IMR-90 (cell line): ENCODE measurements around the gene CLEC16A. TPM values are rescaled to one million over a fixed set of nuclear protein-coding genes. Genes with fewer than 3 reads are reported as not detected.

Experiments used
- ATAC-seq: fragments of 200-7000 bp; cut with Tn5 transposase; 2 replicates; pipeline ENCODE4 v1.9.1; 2020; ENCODE audit warnings: low read depth, mild to moderate bottlenecking, moderate library complexity
- BruUV-seq: library from RNA; stranded (reverse); fragments of 400-500 nt; replicated peaks from 2 replicates; lab custom pipeline; 2021; lab: Mats Ljungman, UMichigan
- CTCF ChIA-PET: fragments of 300-600 bp; formaldehyde crosslinking; extraction: SDS; loops from one replicate; lab custom pipeline; 2021; ENCODE audit warnings: antibody characterized with exemption; lab: Yijun Ruan, JAX
- POLR2A ChIA-PET: fragments of 300-600 bp; sonication (Branson Sonifier 250); formaldehyde crosslinking; loops from one replicate; lab custom pipeline; 2022; ENCODE audit warnings: antibody characterized with exemption; ENCODE audit not compliant: unreplicated experiment; lab: Charles Lee
- DNase-seq: peaks from one replicate; pipeline ENCODE4 v3.0.0; 2013
- H2AFZ ChIP-seq: replicated peaks from 2 replicates; pipeline ENCODE3; 2013; ENCODE audit warnings: low read length, mild to moderate bottlenecking; ENCODE audit not compliant: poor library complexity
- H2AK5ac ChIP-seq: 2 replicates; pipeline ENCODE4 v1.6.1; 2013; ENCODE audit warnings: low read depth, low read length, inconsistent platforms
- H2AK9ac ChIP-seq: replicated peaks from 2 replicates; pipeline ENCODE3; 2013; ENCODE audit warnings: mild to moderate bottlenecking, low read depth, low read length, moderate library complexity; ENCODE audit not compliant: poor library complexity
- H2BK120ac ChIP-seq: 2 replicates; pipeline ENCODE4 v1.6.1; 2013; ENCODE audit warnings: low read depth, low read length, inconsistent platforms
- H2BK15ac ChIP-seq: 3 replicates; pipeline ENCODE4 v1.6.1; 2013; ENCODE audit warnings: low read depth, low read length, inconsistent platforms
- H2BK20ac ChIP-seq: 2 replicates; pipeline ENCODE4 v1.6.1; 2013; ENCODE audit warnings: low read depth, mild to moderate bottlenecking, inconsistent platforms, low read length, moderate library complexity
- H2BK5ac ChIP-seq: 2 replicates; pipeline ENCODE4 v1.6.1; 2013; ENCODE audit warnings: mild to moderate bottlenecking, low read depth, low read length, inconsistent platforms; ENCODE audit not compliant: poor library complexity, severe bottlenecking
- H3K14ac ChIP-seq: replicated peaks from 2 replicates; pipeline ENCODE4 v1.6.1; 2013; ENCODE audit warnings: low read depth, low read length, inconsistent platforms
- H3K18ac ChIP-seq: 2 replicates; pipeline ENCODE4 v1.6.1; 2013; ENCODE audit warnings: low read depth, low read length, control low read depth
- H3K23ac ChIP-seq: 2 replicates; pipeline ENCODE4 v1.6.1; 2013; ENCODE audit warnings: low read depth, low read length, inconsistent platforms
- H3K27ac ChIP-seq: 2 replicates; pipeline ENCODE4 v1.5.1; 2013; ENCODE audit warnings: mild to moderate bottlenecking, control low read depth, low read length; ENCODE audit not compliant: insufficient read depth
- H3K27me3 ChIP-seq: 2 replicates; pipeline ENCODE4 v1.6.1; 2013; ENCODE audit warnings: low read length; ENCODE audit not compliant: control insufficient read depth, insufficient read depth
- H3K36me3 ChIP-seq: 2 replicates; pipeline ENCODE4 v1.6.1; 2013; ENCODE audit warnings: low read length, mixed read lengths; ENCODE audit not compliant: control insufficient read depth, insufficient read depth
- H3K4ac ChIP-seq: 2 replicates; pipeline ENCODE4 v1.6.1; 2013; ENCODE audit warnings: low read depth, low read length, inconsistent platforms
- H3K4me1 ChIP-seq: 2 replicates; pipeline ENCODE4 v1.6.1; 2013; ENCODE audit warnings: low read length, mixed read lengths; ENCODE audit not compliant: control insufficient read depth, insufficient read depth
- H3K4me2 ChIP-seq: 2 replicates; pipeline ENCODE4 v1.6.1; 2013; ENCODE audit warnings: low read depth, mild to moderate bottlenecking, control low read depth, low read length, moderate library complexity
- H3K4me3 ChIP-seq: 2 replicates; pipeline ENCODE4 v1.5.1; 2013; ENCODE audit warnings: low read depth, mild to moderate bottlenecking, control low read depth, low read length, moderate library complexity; ENCODE audit not compliant: insufficient read depth
- H3K56ac ChIP-seq: 2 replicates; pipeline ENCODE4 v1.6.1; 2013; ENCODE audit warnings: low read length, inconsistent platforms; ENCODE audit not compliant: insufficient read depth; ENCODE audit errors: extremely low read depth
- H3K79me1 ChIP-seq, 2 experiments: 2 replicates each; pipeline ENCODE4 v1.6.1; 2013; ENCODE audit warnings: low read length in 2 of 2, inconsistent platforms in 1 of 2, low read depth in 1 of 2
- H3K9ac ChIP-seq: 2 replicates; pipeline ENCODE4 v1.6.1; 2013; ENCODE audit warnings: low read depth, low read length, control low read depth
- H3K9me1 ChIP-seq: 2 replicates; pipeline ENCODE4 v1.6.1; 2013; ENCODE audit warnings: low read length, inconsistent platforms; ENCODE audit not compliant: insufficient read depth
- H3K9me3 ChIP-seq: 2 replicates; pipeline ENCODE4 v1.6.1; 2013; ENCODE audit warnings: low read length; ENCODE audit not compliant: control insufficient read depth, insufficient read depth
- H4K20me1 ChIP-seq: 2 replicates; pipeline ENCODE4 v1.6.1; 2013; ENCODE audit warnings: low read length, inconsistent platforms; ENCODE audit not compliant: insufficient read depth
- H4K5ac ChIP-seq: 2 replicates; pipeline ENCODE4 v1.6.1; 2013; ENCODE audit warnings: mild to moderate bottlenecking, low read depth, low read length, control low read depth
- H4K8ac ChIP-seq, 2 experiments: 2 replicates each; pipeline ENCODE4 v1.6.1; 2013; ENCODE audit warnings: low read depth in 2 of 2, low read length in 2 of 2, control low read depth in 1 of 2, inconsistent platforms in 1 of 2
- H4K91ac ChIP-seq: 2 replicates; pipeline ENCODE4 v1.6.1; 2013; ENCODE audit warnings: low read depth, low read length, inconsistent platforms; ENCODE audit not compliant: insufficient read depth
- BHLHE40 ChIP-seq: fragments of 150-350 bp; IDR thresholded peaks from 2 replicates; pipeline ENCODE4 v1.6.1; 2016; ENCODE audit warnings: mild to moderate bottlenecking, low read depth, low read length
- CEBPB ChIP-seq: IDR thresholded peaks from 2 replicates; pipeline ENCODE4 v1.6.1; 2012; ENCODE audit warnings: low read depth, low read length, improper control_type of control experiment
- FOS ChIP-seq: fragments of 150-350 bp; IDR thresholded peaks from 2 replicates; pipeline ENCODE4 v1.6.1; 2016; ENCODE audit warnings: low read depth, low read length
- MAFK ChIP-seq: IDR thresholded peaks from 2 replicates; pipeline ENCODE4 v1.6.1; 2012; ENCODE audit warnings: low read depth, low read length, improper control_type of control experiment
- MAZ ChIP-seq: IDR thresholded peaks from 2 replicates; pipeline ENCODE4 v1.6.1; 2012; ENCODE audit warnings: low read depth, mild to moderate bottlenecking, low read length, improper control_type of control experiment, moderate library complexity, borderline replicate concordance
- MXI1 ChIP-seq: IDR thresholded peaks from 2 replicates; pipeline ENCODE4 v1.6.1; 2012; ENCODE audit warnings: low read depth, mild to moderate bottlenecking, low read length, moderate library complexity, borderline replicate concordance
- POLR2A ChIP-seq: IDR thresholded peaks from 2 replicates; pipeline ENCODE4 v1.6.1; 2012; ENCODE audit warnings: mild to moderate bottlenecking, low read depth, low read length
- WGBS, 2 experiments: methylation state at CpG; one replicate each; pipeline versions ENCODE4 v1.1.5 to v1.1.7; 2013; ENCODE audit warnings: missing lambda C conversion rate in 2 of 2; ENCODE audit not compliant: insufficient read length in 1 of 2; ENCODE audit errors: extremely low coverage in 2 of 2; 5-methylcytosine and 5-hydroxymethylcytosine counted together
- dilution Hi-C: fragments of 300-500 bp; cut with HindIII; formaldehyde crosslinking; loops from one replicate; pipeline ENCODE4 v1.14.3; 2018; ENCODE audit warnings: low sequenced_read_pairs; ENCODE audit not compliant: unreplicated experiment
- in situ Hi-C: fragments of 300-500 bp; cut with MboI; formaldehyde crosslinking; loops from 3 replicates; pipeline ENCODE4 v1.14.3; 2019; ENCODE audit warnings: low sequenced_read_pairs, inconsistent platforms, mixed read lengths
- intact Hi-C: fragments of 100-400 bp; cut with micrococcal nuclease; formaldehyde crosslinking; loops from 2 replicates; pipeline ENCODE4 v1.10.0; 2022
- polyA plus RNA-seq, 3 experiments: library from polyadenylated mRNA; depleted of rRNA; stranded (reverse); fragments of >200 nt; gene quantifications; 2 replicates each; pipeline ENCODE4 v1.2.3, GENCODE V29; 2012; ENCODE audit warnings: low replicate concordance in 1 of 3
- total RNA-seq: library from RNA; depleted of rRNA; stranded (reverse); fragments of >200 nt; gene quantifications from 2 replicates; pipeline ENCODE4 v1.2.3, GENCODE V29; 2012
- TF ChIP-seq, protein P1 (sequence below): conservative IDR thresholded peaks from 2 replicates; pipeline ENCODE4 v1.5.1; 2012; ENCODE audit warnings: mild to moderate bottlenecking, low read depth, low read length, improper control_type of control experiment

CLEC16A gene
- total and polyA plus RNA-seq, 2 of the 4 experiments (the other 2 are of a cell fraction): 15.9 to 16.5 TPM

DNA sequence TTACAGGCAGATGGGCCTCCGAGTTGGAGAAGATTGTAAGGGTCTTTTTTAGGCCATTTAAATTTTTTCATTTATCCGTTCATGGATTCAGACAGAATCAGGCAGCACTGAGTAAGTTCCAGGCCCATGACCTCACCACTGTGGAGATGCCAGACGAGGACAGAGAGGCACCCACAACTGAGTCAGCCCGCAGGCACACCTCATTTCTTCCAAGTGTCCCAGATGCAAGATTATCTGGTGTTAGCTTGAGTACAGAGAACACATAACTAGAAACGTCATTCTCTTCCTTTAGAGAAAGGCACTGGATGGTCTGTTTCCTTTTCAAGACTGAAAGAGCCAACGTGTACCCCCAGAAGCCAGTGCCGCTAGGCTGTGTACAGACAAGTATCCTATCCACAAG, 16.9 kb downstream of the CLEC16A start:
- H3K9me1 ChIP-seq: peaks cover 21% of the 10 kb centered on the region
- peak overlapping the region; percentile 13; the same call in 1 of the 2 replicates for H3K56ac ChIP-seq
- H2AFZ ChIP-seq: peak overlapping the region; percentile 3
- peak overlapping the region; percentile 69 for H4K5ac ChIP-seq
- H2AK5ac ChIP-seq: peak overlapping the region; percentile 71
- H3K27ac ChIP-seq: peak overlapping the region; percentile 76
- H2BK20ac ChIP-seq: peak overlapping the region; percentile 80
- H3K27me3 ChIP-seq: no peaks in the 10 kb centered on the region
- ChIA-PET CTCF (no interaction called here), POLR2A (interaction anchor here (0.6 kb wide), 1 partner anchor 118 kb away, joined by 6 read pairs; no protein-coding TSS in a partner anchor)
- peak overlapping the region; percentile 84 for H2BK120ac ChIP-seq
- peak overlapping the region; percentile 84 for H3K18ac ChIP-seq
- no peak overlapping the region for H3K4me3 ChIP-seq
- peak overlapping the region; percentile 74 for H4K91ac ChIP-seq
- H3K9ac ChIP-seq: peak overlapping the region; percentile 33; the same call in 1 of the 2 replicates
- no TSS peak for BruUV-seq
- DNase-seq: peak; percentile 95
- peak overlapping the region; percentile 68; the same call in 2 of the 3 replicates for H2BK15ac ChIP-seq
- dilution Hi-C loops (no loop called here), in situ Hi-C loops (loop anchor here (10.0 to 25.0 kb wide), 4 partner anchors 576 to 851 kb away; a partner anchor contains a TSS), intact Hi-C loops (loop anchor here (5.0 to 10.0 kb wide), 4 partner anchors 446 to 754 kb away; no protein-coding TSS in a partner anchor)
- TF ChIP-seq POLR2A (peak; percentile 68; the same call in 1 of the 2 replicates), BHLHE40 (peak; percentile 72; the same call in 1 of the 2 replicates), MAZ (peak; percentile 43; the same call in 1 of the 2 replicates), MAFK (0 out of 2 replicates have a peak, but pooled peaks have one; percentile 5), FOS (peak; percentile 78), CEBPB (no peak), MXI1 (0 out of 2 replicates have a peak, but pooled peaks have one; percentile 28)
- TF ChIP-seq, protein P1, sequence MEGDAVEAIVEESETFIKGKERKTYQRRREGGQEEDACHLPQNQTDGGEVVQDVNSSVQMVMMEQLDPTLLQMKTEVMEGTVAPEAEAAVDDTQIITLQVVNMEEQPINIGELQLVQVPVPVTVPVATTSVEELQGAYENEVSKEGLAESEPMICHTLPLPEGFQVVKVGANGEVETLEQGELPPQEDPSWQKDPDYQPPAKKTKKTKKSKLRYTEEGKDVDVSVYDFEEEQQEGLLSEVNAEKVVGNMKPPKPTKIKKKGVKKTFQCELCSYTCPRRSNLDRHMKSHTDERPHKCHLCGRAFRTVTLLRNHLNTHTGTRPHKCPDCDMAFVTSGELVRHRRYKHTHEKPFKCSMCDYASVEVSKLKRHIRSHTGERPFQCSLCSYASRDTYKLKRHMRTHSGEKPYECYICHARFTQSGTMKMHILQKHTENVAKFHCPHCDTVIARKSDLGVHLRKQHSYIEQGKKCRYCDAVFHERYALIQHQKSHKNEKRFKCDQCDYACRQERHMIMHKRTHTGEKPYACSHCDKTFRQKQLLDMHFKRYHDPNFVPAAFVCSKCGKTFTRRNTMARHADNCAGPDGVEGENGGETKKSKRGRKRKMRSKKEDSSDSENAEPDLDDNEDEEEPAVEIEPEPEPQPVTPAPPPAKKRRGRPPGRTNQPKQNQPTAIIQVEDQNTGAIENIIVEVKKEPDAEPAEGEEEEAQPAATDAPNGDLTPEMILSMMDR: no peak
- H3K23ac ChIP-seq: peak overlapping the region; percentile 57; the same call in 1 of the 2 replicates
- no CpG with 5 or more reads among the region's 7 CpGs for whole genome bisulfite sequencing, 2 experiments
- peak overlapping the region; percentile 49 for H2AK9ac ChIP-seq
- H3K4me2 ChIP-seq: peak overlapping the region; percentile 73
- peak; percentile 81 for ATAC-seq
- H3K4ac ChIP-seq: peak overlapping the region; percentile 86
- no peaks in the 10 kb centered on the region for H3K9me3 ChIP-seq
- H4K20me1 ChIP-seq: peaks cover 5% of the 10 kb centered on the region
- H3K79me1 ChIP-seq: peaks cover 14 to 68% of the 10 kb centered on the region in 2 experiments
- peaks cover 12% of the 10 kb centered on the region for H3K36me3 ChIP-seq
- H4K8ac ChIP-seq: peak overlapping the region in 1 of 2 experiments; percentile 76; a peak in 2 of 4 replicates
- peak overlapping the region; percentile 78 for H3K14ac ChIP-seq
- H2BK5ac ChIP-seq: peak overlapping the region; percentile 90
- peaks cover 32% of the 10 kb centered on the region for H3K4me1 ChIP-seq
